Dedifferentiated amniotic fluid mesenchymal stem cell (primary cell): ENCODE data around the gene BCL11A.
"Not testable (repeated sequence)": the region's sequence is repeated elsewhere in the genome, so short reads cannot be mapped to it uniquely, and the experiment has no call there.

Experiments used
- DNase-seq: peaks from one replicate; pipeline ENCODE4 v3.0.0-alpha.2; 2016; ENCODE audit errors: extremely low spot score

BCL11A gene

DNA sequence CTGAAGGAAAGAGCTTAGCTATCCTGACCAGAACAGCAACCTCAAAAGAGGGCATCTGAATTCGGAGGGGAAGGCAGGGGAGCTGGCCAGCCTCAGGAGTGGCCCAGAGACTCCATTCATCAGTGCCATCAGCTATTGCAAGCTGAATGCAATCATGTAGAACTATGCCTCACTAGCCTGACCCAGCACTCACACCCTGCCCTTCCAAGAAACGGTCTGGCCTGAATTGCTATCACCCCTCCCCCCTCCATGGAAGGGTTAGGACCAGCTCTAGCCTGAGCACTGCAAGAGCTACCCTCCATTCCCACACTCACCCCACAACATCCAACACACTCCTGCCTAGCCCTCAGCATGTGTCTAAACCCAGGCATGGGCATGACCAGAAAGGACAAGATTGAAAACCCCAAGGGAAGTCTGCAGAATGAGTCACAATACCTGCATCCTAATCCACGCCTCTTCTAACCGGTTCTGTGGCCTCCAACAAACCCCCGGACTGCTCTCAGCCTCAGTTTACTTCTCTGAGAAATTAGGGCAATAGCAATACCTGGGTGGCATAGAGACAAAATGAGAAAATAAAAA lies 120.3 kb downstream of the BCL11A start:
- no peak for DNase-seq

DNA sequence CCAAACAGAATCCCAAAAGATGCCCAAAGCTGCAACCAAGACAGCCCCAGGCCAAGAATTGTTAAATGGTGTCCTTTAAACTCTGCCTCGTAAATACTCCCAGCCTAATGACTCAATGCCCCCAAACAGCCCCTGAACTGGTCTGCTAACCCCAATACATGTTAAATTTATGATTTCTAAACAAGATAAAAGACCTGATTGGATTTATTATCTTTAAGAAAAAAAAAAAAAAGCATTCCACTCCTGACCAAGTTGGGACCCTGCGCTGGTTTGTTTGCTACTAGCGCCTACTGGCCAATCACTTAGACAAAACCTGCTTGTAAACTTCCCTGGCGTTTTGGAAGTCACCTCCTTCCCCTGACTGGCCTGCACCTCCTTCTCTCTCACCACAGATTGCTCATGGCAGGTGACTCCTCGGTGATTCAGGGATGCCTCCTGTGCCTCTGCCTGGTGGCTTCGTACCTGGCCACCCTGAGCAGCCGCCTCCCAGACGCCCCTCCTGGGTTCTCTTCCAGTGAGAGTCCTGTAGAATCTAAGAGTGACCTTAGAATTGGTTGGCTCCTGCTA lies 121.3 kb downstream of the BCL11A start:
- no peak for DNase-seq

GRCh38 chr2:60429681-60430080 lies 123.8 kb downstream of the BCL11A start:
- DNase-seq = no peak

GRCh38 chr2:60426880-60427279 lies 126.6 kb downstream of the BCL11A start:
- DNase-seq = no peak

- DNase-seq = no peak
These were observed 127.1 kb downstream of the BCL11A start for GRCh38 chr2:60426341-60426740.

DNA sequence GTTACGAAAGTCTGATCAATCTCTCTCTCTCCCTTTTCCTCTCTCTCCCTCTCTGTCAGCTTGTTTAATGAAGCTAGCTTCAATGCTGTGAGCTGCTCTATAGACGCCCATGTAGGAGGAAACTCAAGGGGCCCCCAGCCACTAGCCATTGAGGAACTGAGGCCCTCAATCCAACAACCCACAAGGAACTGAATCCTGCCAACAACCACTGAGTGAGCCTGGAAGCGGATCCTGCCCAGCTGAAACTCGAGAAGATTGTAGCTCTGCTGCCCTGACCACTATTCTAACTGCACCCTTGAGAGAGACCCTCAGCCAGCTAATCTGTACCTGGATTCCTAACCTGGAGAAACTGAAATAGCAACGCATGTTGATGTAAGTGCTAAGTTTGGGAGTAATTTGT lies 129.2 kb downstream of the BCL11A start:
- DNase-seq = no peak

DNA sequence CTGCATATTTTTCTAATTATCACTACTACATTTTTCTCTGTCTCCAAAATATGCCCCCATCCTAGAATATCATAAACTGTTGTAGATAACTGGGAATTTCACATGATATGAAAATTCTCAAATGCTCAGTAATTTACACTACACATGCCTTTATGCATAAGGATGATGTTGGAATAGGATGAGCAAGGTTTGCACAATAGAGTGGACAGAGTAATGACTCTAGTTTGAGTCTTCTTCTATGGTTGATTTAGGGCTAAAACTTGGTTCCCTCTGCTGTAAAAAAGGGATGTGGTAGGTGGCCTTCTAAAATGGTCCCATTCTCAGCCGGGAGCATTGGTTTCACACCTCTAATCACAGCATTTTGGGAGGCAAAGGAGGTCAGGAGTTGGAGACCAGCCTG lies 129.9 kb downstream of the BCL11A start:
- no peak for DNase-seq

DNA sequence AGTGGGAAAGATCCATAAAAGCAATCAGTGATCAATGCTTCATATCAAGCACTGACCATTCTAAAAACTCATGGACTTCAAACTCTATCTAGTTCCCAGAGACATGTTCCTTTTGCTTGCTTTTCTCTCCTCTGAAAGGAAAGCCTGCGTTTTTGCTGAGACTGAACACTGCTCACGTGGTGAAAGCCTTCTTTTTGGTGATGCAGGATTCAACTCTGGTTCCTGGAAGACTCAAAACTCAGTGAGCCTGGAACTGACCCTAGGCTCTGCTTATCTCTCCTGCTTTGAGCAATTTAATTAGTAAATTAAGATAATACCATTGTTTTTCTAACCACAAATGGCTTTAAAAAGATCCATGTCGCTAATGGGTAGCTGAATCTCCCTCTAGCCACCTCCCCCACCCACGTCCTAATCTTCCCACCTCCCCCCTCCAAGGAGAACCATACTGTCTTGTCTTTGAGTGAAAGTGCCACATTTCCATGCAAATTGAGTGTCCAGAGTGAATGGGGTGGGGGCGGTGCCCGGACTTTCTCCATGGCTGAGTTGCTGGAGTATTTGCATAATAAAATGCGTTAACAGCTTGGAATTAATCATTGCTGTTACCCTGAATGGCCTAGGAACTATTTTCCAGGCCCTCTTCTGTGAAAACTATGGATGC lies 130.5 kb downstream of the BCL11A start:
- no peak for DNase-seq

- DNase-seq = not testable (repeated sequence)
These were observed 136.2 kb downstream of the BCL11A start for GRCh38 chr2:60417210-60417609.

DNA sequence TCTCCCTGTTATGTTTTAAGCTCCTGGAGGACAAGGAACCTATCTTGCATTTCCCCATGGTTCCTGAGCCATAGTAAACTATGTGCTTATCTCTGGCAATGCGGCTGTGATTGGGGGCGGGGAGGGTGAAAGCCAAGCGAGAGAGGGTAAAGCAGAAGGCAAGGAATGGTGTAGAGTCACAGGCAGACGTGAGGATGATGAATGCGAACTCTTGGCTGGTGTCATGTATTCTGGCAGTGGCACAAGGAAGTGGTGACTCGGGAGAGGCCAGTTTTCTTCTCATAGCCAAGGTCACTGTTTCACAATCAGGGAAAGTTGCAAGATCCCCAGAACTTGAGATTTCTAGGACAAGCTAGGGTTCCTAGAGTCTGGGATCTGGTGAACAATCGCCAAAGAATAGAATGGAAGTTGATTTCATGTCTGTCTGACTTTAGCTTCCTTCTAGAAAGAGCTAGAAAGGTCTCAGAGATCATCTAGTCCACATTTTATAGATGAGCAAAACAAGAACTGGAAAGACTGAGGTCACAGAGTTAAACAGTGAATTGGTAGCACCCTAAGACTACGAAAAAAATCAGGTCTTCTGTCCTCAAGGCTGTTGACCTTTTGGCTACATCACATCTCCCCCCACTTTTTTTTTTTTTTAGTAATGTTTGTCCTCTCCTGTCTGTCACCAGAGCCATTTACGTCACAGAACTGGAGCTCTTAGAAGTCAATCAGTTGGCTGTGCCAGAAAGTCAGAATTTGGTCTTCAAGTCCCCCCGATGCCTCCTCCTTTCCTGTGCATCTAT lies 137.0 kb downstream of the BCL11A start:
- DNase-seq = no peak

DNA sequence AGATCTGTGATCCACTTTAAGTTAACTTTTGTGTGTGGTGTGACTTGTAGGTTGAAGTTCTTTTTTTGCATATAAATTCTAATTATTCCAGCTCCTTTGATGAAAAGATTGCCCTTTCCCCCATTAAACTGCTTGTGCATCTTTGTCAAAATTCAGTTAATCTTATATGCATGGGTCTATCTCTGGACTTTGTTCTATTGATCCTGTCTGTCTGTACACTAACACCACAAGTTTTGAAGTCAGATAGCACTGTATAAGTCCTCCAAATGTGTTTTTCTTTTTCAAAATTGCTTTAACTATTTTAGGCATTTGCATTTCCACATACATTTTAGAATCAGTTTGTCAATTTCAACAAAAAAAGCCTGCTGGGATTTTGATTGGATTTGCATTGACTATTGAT lies 137.6 kb downstream of the BCL11A start:
- DNase-seq = no peak

DNA sequence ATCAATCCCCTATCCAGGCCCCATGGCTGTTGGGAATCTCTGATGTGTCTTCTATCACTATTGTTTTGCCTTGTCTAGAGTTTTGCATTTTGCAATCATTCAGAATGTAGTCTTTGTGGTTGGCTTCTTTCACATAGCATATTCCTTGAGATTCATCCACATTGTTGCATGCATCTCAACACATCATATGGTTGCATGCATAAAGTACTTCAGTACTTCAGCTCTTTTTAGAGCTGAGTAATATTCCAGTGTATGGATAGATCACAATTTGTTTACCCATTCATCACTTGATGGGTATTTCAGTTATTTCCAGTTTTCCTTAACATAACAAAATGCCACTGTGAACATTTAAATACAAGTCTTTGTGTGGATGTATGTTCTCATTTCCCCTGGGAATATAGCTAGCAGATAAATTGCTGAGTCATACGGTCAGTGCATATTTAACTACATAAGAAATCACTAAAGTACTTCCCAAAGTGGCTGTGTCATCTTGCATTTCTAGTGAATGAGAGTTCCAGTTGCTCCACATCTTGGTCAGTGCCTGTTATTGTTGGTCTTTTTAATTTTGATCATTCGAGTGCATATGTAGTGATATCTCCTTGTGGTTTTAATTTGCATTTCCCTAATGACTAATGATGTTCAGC lies 138.8 kb downstream of the BCL11A start:
- no peak for DNase-seq

GRCh38 chr2:60413814-60414168 lies 139.7 kb downstream of the BCL11A start:
- no peak for DNase-seq

- no peak for DNase-seq
These were observed 140.2 kb downstream of the BCL11A start for GRCh38 chr2:60413069-60413813.

GRCh38 chr2:60412620-60413019 lies 140.8 kb downstream of the BCL11A start:
- no peak for DNase-seq

DNA sequence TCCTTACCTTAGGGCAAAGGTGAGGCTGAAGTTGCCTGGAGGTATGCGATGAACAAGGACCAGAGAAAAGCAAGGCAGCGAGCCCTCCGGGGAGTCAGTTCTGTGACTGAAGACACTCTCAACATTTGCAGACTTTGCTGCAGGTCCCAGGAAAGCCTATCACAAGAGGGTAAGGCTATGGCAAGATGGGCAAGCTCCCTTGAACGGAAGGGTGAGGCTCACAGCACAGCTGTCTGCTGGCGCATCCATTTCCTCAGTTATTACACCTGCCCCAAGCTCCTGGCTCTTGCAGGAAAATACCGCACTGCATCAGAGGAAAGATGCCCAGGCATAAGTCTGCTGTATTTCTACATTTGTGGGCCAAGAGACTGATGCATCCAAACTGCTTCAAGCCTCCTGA lies 141.4 kb downstream of the BCL11A start:
- no peak for DNase-seq

- no peak for DNase-seq
These were observed 142.2 kb downstream of the BCL11A start for GRCh38 chr2:60411295-60411694.

DNA sequence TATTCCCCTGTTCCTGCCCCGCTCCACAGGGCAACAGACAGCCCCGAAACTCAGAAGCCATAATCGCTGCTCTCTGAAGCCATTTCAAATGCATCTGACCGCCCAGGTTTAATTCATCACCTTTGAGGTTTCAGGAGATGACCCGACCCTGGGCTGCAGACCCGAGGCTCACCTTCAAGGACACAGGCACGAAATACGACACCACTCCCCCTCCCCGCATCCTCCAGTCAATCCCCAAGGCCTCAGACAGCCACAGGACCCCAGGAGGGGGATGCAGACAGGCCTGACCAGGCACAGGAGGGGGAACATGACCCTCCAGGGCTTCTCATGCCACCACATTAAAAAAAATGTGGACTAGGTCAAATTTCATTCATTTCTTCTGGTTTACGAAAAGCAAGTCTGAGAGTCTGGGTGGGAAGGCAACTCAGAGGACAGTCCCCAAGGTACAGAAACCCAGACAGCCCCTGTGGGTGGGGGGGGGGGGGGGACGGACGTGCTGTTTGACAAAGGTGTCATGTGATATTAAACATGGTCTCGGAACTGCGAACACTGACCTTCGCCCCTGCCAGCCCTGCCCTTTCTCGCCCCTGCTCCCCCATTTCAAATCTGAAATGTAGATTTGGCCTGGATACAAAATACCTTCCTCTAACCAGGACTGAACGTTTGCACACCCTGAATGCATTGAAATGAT lies 142.9 kb downstream of the BCL11A start:
- no peak for DNase-seq

GRCh38 chr2:60409531-60409871 lies 144.0 kb downstream of the BCL11A start:
- DNase-seq = no peak

DNA sequence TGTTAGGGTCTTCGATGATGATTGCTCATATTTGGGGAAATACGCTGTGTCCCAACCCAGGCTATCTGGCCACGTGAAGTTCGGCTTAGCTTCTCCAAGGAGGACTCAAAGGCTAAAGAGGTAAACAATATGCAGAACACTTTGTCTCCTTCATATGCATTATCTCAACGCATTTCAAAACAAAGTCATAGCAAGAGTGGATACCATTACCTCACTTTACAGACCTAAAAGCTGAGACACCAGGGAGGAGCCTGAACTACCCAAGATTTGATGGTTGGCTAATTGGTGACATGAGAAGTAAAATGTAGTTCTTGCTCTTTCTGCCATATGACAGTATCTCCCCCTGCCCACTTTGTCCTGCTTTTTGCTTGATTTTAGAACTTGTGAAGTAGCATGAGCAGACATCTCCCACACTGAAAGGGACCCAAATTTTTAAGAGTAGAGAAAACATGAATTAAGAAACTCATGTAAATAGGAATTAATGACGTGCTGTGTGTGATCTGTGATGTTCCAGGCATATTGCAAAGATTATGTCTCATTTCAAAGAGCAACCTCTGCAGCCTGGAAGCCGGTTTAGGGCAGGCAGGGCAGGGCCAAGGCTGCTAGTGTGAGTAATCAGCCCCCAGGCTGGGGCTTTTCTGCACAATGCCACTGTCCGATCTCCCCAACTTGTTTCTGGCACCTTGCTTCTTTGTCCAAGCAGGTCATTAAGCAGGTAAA lies 144.5 kb downstream of the BCL11A start:
- no peak for DNase-seq

GRCh38 chr2:60408207-60408606 lies 145.2 kb downstream of the BCL11A start:
- DNase-seq = no peak
